HepG2 (cell line): ENCODE data around the gene ZCCHC3. TPM values are rescaled to one million over a fixed set of nuclear protein-coding genes. Genes with fewer than 3 reads are reported as not detected.

Source experiments
- AKAP8 ChIP-seq: sonication (generic); formaldehyde crosslinking; IDR thresholded peaks from 2 replicates; pipeline ENCODE4 v1.5.1; 2020; ENCODE audit warnings: mild to moderate bottlenecking, missing genetic modification reagents
- ARHGAP35 ChIP-seq: sonication (generic); formaldehyde crosslinking; IDR thresholded peaks from 2 replicates; pipeline ENCODE4 v1.9.0; 2022; ENCODE audit warnings: mild to moderate bottlenecking, inconsistent platforms, moderate library complexity, missing genetic modification reagents, borderline replicate concordance
- CBX1 ChIP-seq: IDR thresholded peaks from one replicate; pipeline ENCODE4 v1.6.1; 2016; ENCODE audit warnings: antibody characterized with exemption, low read depth
- CHD2 ChIP-seq: IDR thresholded peaks from 2 replicates; pipeline ENCODE4 v1.6.1; 2011; ENCODE audit warnings: low read depth, low read length, improper control_type of control experiment
- DBP ChIP-seq: sonication (generic); formaldehyde crosslinking; IDR thresholded peaks from 2 replicates; pipeline ENCODE4 v1.4.0; 2020; ENCODE audit warnings: missing genetic modification reagents; ENCODE audit errors: not compliant biosample characterization
- HMGA1 ChIP-seq: sonication (generic); formaldehyde crosslinking; conservative IDR thresholded peaks from 2 replicates; pipeline ENCODE4 v1.4.0; 2020; ENCODE audit warnings: missing genetic modification reagents
- IKZF1 ChIP-seq: fragments of 450-650 bp; IDR thresholded peaks from 2 replicates; pipeline ENCODE4 v1.7.1; 2016
- JUND ChIP-seq: sonication (generic); formaldehyde crosslinking; IDR thresholded peaks from 2 replicates; pipeline ENCODE4 v1.8.0; 2022; ENCODE audit warnings: mild to moderate bottlenecking, missing genetic modification reagents
- KLF11 ChIP-seq: IDR thresholded peaks from 2 replicates; pipeline ENCODE4 v1.6.1; 2016; ENCODE audit warnings: missing compliant biosample characterization
- POLR2AphosphoS2 ChIP-seq: IDR thresholded peaks from 2 replicates; pipeline ENCODE4 v1.6.1; 2011; ENCODE audit warnings: low read depth, low read length, improper control_type of control experiment
- RAD51 ChIP-seq: fragments of 450-650 bp; IDR thresholded peaks from 2 replicates; pipeline ENCODE4 v1.6.1; 2016; ENCODE audit warnings: borderline replicate concordance
- SMAD9 ChIP-seq: sonication (generic); formaldehyde crosslinking; IDR thresholded peaks from 2 replicates; pipeline ENCODE4 v1.5.1; 2020; ENCODE audit warnings: mild to moderate bottlenecking, missing genetic modification reagents
- ZBTB10 ChIP-seq: sonication (generic); formaldehyde crosslinking; IDR thresholded peaks from 2 replicates; pipeline ENCODE4 v1.4.0; 2020; ENCODE audit warnings: missing genetic modification reagents, borderline replicate concordance
- ZNF230 ChIP-seq: sonication (generic); formaldehyde crosslinking; IDR thresholded peaks from 2 replicates; pipeline ENCODE4 v1.4.0; 2020; ENCODE audit warnings: mild to moderate bottlenecking, missing genetic modification reagents
- ZNF670 ChIP-seq: sonication (generic); formaldehyde crosslinking; IDR thresholded peaks from 2 replicates; pipeline ENCODE4 v1.8.0; 2022; ENCODE audit warnings: mild to moderate bottlenecking, missing genetic modification reagents, borderline replicate concordance
- ZNF678 ChIP-seq: sonication (generic); formaldehyde crosslinking; IDR thresholded peaks from 2 replicates; pipeline ENCODE4 v1.4.0; 2020; ENCODE audit warnings: mild to moderate bottlenecking, missing genetic modification reagents
- ZSCAN30 ChIP-seq: sonication (generic); formaldehyde crosslinking; IDR thresholded peaks from 2 replicates; pipeline ENCODE4 v1.5.0; 2020; ENCODE audit warnings: mild to moderate bottlenecking, missing genetic modification reagents
- polyA plus RNA-seq, 8 experiments: library from polyadenylated mRNA; depleted of rRNA in 3 of 8; stranded (reverse) in 7 of 8; unstranded in 1 of 8; fragments of >200 nt; fragmentation: Illumina TruSeq in 4 of 8; extraction: Trizol in 4 of 8; gene quantifications; 2 replicates each; pipeline versions ENCODE4 v1.2.1 to v1.2.3, GENCODE V29; 2011 to 2016; ENCODE audit warnings: low read depth in 4 of 8, missing spikeins in 1 of 8, mixed read lengths in 1 of 8; ENCODE audit not compliant: insufficient read depth in 1 of 8
- total RNA-seq, 5 experiments: library from RNA; depleted of rRNA; stranded (reverse); fragments of >200 nt; fragmentation: Illumina TruSeq; extraction: Trizol; gene quantifications; 2 replicates each; pipeline ENCODE4 v1.2.3, GENCODE V29; 2016; ENCODE audit warnings: low read depth in 1 of 5
- TF ChIP-seq, protein P1 (sequence below): sonication (generic); formaldehyde crosslinking; IDR thresholded peaks from 2 replicates; pipeline ENCODE4 v1.5.0; 2020; ENCODE audit warnings: mild to moderate bottlenecking, missing genetic modification reagents, borderline replicate concordance
- TF ChIP-seq, protein P2 (sequence below): IDR thresholded peaks from 2 replicates; pipeline ENCODE4 v1.6.1; 2016; ENCODE audit warnings: missing compliant biosample characterization, missing genetic modification reagents, borderline replicate concordance

Gene ZCCHC3
- total and polyA plus RNA-seq, 2 of the 13 experiments (the other 11 are each of a cell fraction or from before 2014, with no cell fraction given), result 46.6 to 63.0 TPM

- TF ChIP-seq, protein P1, sequence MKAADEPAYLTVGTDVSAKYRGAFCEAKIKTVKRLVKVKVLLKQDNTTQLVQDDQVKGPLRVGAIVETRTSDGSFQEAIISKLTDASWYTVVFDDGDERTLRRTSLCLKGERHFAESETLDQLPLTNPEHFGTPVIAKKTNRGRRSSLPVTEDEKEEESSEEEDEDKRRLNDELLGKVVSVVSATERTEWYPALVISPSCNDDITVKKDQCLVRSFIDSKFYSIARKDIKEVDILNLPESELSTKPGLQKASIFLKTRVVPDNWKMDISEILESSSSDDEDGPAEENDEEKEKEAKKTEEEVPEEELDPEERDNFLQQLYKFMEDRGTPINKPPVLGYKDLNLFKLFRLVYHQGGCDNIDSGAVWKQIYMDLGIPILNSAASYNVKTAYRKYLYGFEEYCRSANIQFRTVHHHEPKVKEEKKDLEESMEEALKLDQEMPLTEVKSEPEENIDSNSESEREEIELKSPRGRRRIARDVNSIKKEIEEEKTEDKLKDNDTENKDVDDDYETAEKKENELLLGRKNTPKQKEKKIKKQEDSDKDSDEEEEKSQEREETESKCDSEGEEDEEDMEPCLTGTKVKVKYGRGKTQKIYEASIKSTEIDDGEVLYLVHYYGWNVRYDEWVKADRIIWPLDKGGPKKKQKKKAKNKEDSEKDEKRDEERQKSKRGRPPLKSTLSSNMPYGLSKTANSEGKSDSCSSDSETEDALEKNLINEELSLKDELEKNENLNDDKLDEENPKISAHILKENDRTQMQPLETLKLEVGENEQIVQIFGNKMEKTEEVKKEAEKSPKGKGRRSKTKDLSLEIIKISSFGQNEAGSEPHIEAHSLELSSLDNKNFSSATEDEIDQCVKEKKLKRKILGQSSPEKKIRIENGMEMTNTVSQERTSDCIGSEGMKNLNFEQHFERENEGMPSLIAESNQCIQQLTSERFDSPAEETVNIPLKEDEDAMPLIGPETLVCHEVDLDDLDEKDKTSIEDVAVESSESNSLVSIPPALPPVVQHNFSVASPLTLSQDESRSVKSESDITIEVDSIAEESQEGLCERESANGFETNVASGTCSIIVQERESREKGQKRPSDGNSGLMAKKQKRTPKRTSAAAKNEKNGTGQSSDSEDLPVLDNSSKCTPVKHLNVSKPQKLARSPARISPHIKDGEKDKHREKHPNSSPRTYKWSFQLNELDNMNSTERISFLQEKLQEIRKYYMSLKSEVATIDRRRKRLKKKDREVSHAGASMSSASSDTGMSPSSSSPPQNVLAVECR (CRISPR knock-in tag), result peak; percentile 62; the same call in 1 of the 2 replicates
- no peak for TF ChIP-seq ZNF670 (CRISPR knock-in tag)
- TF ChIP-seq ZNF230 (CRISPR knock-in tag), result no peak
- TF ChIP-seq ZNF678 (CRISPR knock-in tag), result no peak
- no peak for TF ChIP-seq HMGA1 (CRISPR knock-in tag)
- TF ChIP-seq SMAD9 (CRISPR knock-in tag), result no peak
- no peak for TF ChIP-seq DBP (CRISPR knock-in tag)
- TF ChIP-seq, protein P2, sequence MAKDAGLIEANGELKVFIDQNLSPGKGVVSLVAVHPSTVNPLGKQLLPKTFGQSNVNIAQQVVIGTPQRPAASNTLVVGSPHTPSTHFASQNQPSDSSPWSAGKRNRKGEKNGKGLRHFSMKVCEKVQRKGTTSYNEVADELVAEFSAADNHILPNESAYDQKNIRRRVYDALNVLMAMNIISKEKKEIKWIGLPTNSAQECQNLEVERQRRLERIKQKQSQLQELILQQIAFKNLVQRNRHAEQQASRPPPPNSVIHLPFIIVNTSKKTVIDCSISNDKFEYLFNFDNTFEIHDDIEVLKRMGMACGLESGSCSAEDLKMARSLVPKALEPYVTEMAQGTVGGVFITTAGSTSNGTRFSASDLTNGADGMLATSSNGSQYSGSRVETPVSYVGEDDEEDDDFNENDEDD, result peak; percentile 88
- peak; percentile 91 for TF ChIP-seq AKAP8
- peak; percentile 86 for TF ChIP-seq CBX1
- no peak for TF ChIP-seq POLR2AphosphoS2
- no peak for TF ChIP-seq JUND (CRISPR knock-in tag)
- no peak; the same call in none of the 2 replicates for TF ChIP-seq ZBTB10 (CRISPR knock-in tag)
- TF ChIP-seq ZSCAN30 (CRISPR knock-in tag), result no peak
- no peak for TF ChIP-seq KLF11 (CRISPR knock-in tag)
- TF ChIP-seq CHD2, result peak; percentile 68
- no peak for TF ChIP-seq RAD51
- TF ChIP-seq ARHGAP35 (CRISPR knock-in tag), result no peak; the same call in 1 of the 2 replicates
- TF ChIP-seq IKZF1, result no peak
Measured at GRCh38 chr20:325045-325888, 27.9 kb downstream of the ZCCHC3 start, which contains the start of gene SOX12 (continued).
